ENCODE data around the gene TMEM86A. TPM values are rescaled to one million over a fixed set of nuclear protein-coding genes. Genes with fewer than 3 reads are reported as not detected.

Gene TMEM86A
- total RNA-seq, 4 donors from 2014 or later = 17.1 to 57.0 (median 41.1) TPM

GRCh38 chr11:18749681-18750319 is 51.2 kb downstream of the TMEM86A start:
- Histone ChIP-seq H3K36me3 (no peaks in the 10 kb centered on the region), H3K27me3 (no peaks in the 10 kb centered on the region), H3K9me3 (no peaks in the 10 kb centered on the region), H3K27ac (peak overlapping the region; percentile 52), H3K4me3 (no peak overlapping the region), H3K4me1 (peaks cover 14% of the 10 kb centered on the region)
- no peak for TF ChIP-seq CTCF (IDR thresholded peaks at IDR 0.05)
- TF ChIP-seq POLR2AphosphoS5 (IDR thresholded peaks at IDR 0.05) = no peak
- no peak for TF ChIP-seq POLR2A (IDR thresholded peaks at IDR 0.05)
- TF ChIP-seq EP300 (IDR thresholded peaks at IDR 0.05) = no peak
- no peak for DNase-seq (ENCODE audit: low spot score in 2 of 2)
- 25% methylated on average over 8 of the region's 12 CpGs for WGBS

- Histone ChIP-seq H3K27me3 (no peaks in the 10 kb centered on the region), H3K27ac (no peak overlapping the region), H3K36me3 (no peaks in the 10 kb centered on the region), H3K4me3 (no peak overlapping the region), H3K4me1 (peaks cover 14% of the 10 kb centered on the region), H3K9me3 (no peaks in the 10 kb centered on the region)
- TF ChIP-seq POLR2A (IDR thresholded peaks at IDR 0.05) = no peak
- TF ChIP-seq POLR2AphosphoS5 (IDR thresholded peaks at IDR 0.05) = no peak
- no peak for TF ChIP-seq CTCF (IDR thresholded peaks at IDR 0.05)
- no peak for TF ChIP-seq EP300 (IDR thresholded peaks at IDR 0.05)
- WGBS = 98% methylated on average over 3 of the region's 3 CpGs
- DNase-seq (ENCODE audit: low spot score in 2 of 2) = no peak
These were observed 52.4 kb downstream of the TMEM86A start for GRCh38 chr11:18750944-18751343.

GRCh38 chr11:18752502-18752901 is 53.9 kb downstream of the TMEM86A start:
- no peak overlapping the region for H3K4me3 ChIP-seq
- TF ChIP-seq POLR2A (IDR thresholded peaks at IDR 0.05) (no peak), POLR2AphosphoS5 (IDR thresholded peaks at IDR 0.05) (no peak), EP300 (IDR thresholded peaks at IDR 0.05) (no peak), CTCF (IDR thresholded peaks at IDR 0.05) (no peak)
- 60% methylated on average over 3 of the region's 3 CpGs for WGBS
- no peak overlapping the region for H3K27ac ChIP-seq
- H3K36me3 ChIP-seq = no peaks in the 10 kb centered on the region
- peaks cover 14% of the 10 kb centered on the region for H3K4me1 ChIP-seq
- DNase-seq (ENCODE audit: low spot score in 2 of 2) = no peak
- H3K27me3 ChIP-seq = no peaks in the 10 kb centered on the region
- no peaks in the 10 kb centered on the region for H3K9me3 ChIP-seq

- no peak for DNase-seq (ENCODE audit: low spot score in 2 of 2)
- 74% methylated on average over 4 of the region's 5 CpGs for WGBS
- no peaks in the 10 kb centered on the region for H3K27me3 ChIP-seq
- H3K4me1 ChIP-seq = peaks cover 12% of the 10 kb centered on the region
- H3K36me3 ChIP-seq = no peaks in the 10 kb centered on the region
- no peaks in the 10 kb centered on the region for H3K9me3 ChIP-seq
- H3K4me3 ChIP-seq = no peak overlapping the region
- TF ChIP-seq EP300 (IDR thresholded peaks at IDR 0.05) (no peak), CTCF (IDR thresholded peaks at IDR 0.05) (no peak), POLR2A (IDR thresholded peaks at IDR 0.05) (no peak), POLR2AphosphoS5 (IDR thresholded peaks at IDR 0.05) (no peak)
- no peak overlapping the region for H3K27ac ChIP-seq
These were observed 55.7 kb downstream of the TMEM86A start for GRCh38 chr11:18754308-18754707.

Other genes with a start within 250 kb of the TMEM86A start
- gene LDHAL6A, start 242.9 kb upstream of the TMEM86A start, total RNA-seq = not detected
- gene TSG101, start 171.8 kb upstream of the TMEM86A start, total RNA-seq = 10 to 100 TPM; 67.8 to 80.0 (median 71.8) TPM
- 10 to 100 TPM; 24.1 to 46.1 (median 32.8) TPM for gene UEVLD, start 110.0 kb upstream of the TMEM86A start, total RNA-seq
- 1 to 10 TPM in 2 of 4 donors, not detected in 2; 2.7 to 5.1 TPM for gene MISFA, start 99.0 kb upstream of the TMEM86A start, total RNA-seq
- gene SPTY2D1, start 64.4 kb upstream of the TMEM86A start, total RNA-seq = 10 to 100 TPM; 17.6 to 31.4 (median 27.3) TPM
- 1 to 10 TPM in 1 of 4 donors, not detected in 3; 2.3 TPM for gene IGSF22, start 27.4 kb downstream of the TMEM86A start, total RNA-seq
- 1 to 10 TPM in 2 of 4 donors, under 1 TPM in 1, not detected in 1; 0.15 to 1.7 (median 1.3) TPM for gene PTPN5, start 93.0 kb downstream of the TMEM86A start, total RNA-seq
- gene MRGPRX1, start 240.6 kb downstream of the TMEM86A start, total RNA-seq = not detected

Measured in suprapubic skin (tissue), 4 donors.